ENCODE results near the gene LAMB1. TPM values are rescaled to one million over a fixed set of nuclear protein-coding genes. Genes with fewer than 3 reads are reported as not detected.

Gene LAMB1
- total RNA-seq, 1 experiment from 2014 or later: 169 TPM

GRCh38 chr7:107953265-107953923 lies 49.6 kb downstream of the LAMB1 start:
- intact Hi-C loops (cut with micrococcal nuclease; ENCODE audit: unreplicated experiment): no loop called here
- H3K27me3 ChIP-seq (replicated peaks; ENCODE audit: insufficient read depth, low read depth, low read length, poor library complexity): no peaks in the 10 kb centered on the region
- POLR2A ChIA-PET (ENCODE audit: low non-redundant PET): no interaction called here
- CTCF ChIA-PET: no interaction called here
- peaks cover 91% of the 10 kb centered on the region for H3K36me3 ChIP-seq (ENCODE audit: insufficient read depth, low read length, poor library complexity, severe bottlenecking)
- H3K4me3 ChIP-seq (ENCODE audit: low read depth, low read length, poor library complexity, severe bottlenecking): no peak overlapping the region
- TF ChIP-seq EZH2 (IDR thresholded peaks at IDR 0.05; ENCODE audit: borderline replicate concordance, low read depth, low read length, poor library complexity, severe bottlenecking): no peak
- no peak overlapping the region for H3K27ac ChIP-seq (ENCODE audit: low read depth, low read length, poor library complexity, severe bottlenecking)
- H3K4me1 ChIP-seq (ENCODE audit: insufficient read depth, low read length, poor library complexity, severe bottlenecking): peaks cover 9% of the 10 kb centered on the region
- H3K9me3 ChIP-seq (ENCODE audit: low read depth, low read length, poor library complexity, severe bottlenecking): no peaks in the 10 kb centered on the region
- no TSS peak for BruUV-seq (replicated peaks)
- DNase-seq (ENCODE audit: low spot score): no peak

GRCh38 chr7:107951896-107952295 lies 51.1 kb downstream of the LAMB1 start:
- CTCF ChIA-PET: no interaction called here
- intact Hi-C loops (cut with micrococcal nuclease; ENCODE audit: unreplicated experiment): no loop called here
- peaks cover 82% of the 10 kb centered on the region for H3K36me3 ChIP-seq (ENCODE audit: insufficient read depth, low read length, poor library complexity, severe bottlenecking)

GRCh38 chr7:107951172-107951787 lies 51.7 kb downstream of the LAMB1 start:
- Histone ChIP-seq H3K27ac (ENCODE audit: low read depth, low read length, poor library complexity, severe bottlenecking) (no peak overlapping the region), H3K27me3 (replicated peaks; ENCODE audit: insufficient read depth, low read depth, low read length, poor library complexity) (no peaks in the 10 kb centered on the region), H3K4me1 (ENCODE audit: insufficient read depth, low read length, poor library complexity, severe bottlenecking) (no peaks in the 10 kb centered on the region), H3K9me3 (ENCODE audit: low read depth, low read length, poor library complexity, severe bottlenecking) (no peaks in the 10 kb centered on the region), H3K36me3 (ENCODE audit: insufficient read depth, low read length, poor library complexity, severe bottlenecking) (peaks cover 82% of the 10 kb centered on the region), H3K4me3 (ENCODE audit: low read depth, low read length, poor library complexity, severe bottlenecking) (no peak overlapping the region)
- ChIA-PET CTCF (no interaction called here), POLR2A (ENCODE audit: low non-redundant PET) (no interaction called here)
- intact Hi-C loops (cut with micrococcal nuclease; ENCODE audit: unreplicated experiment): no loop called here
- TF ChIP-seq CTCF (conservative IDR thresholded peaks at IDR 0.05; ENCODE audit: low read depth, low read length): no peak
- no peak for TF ChIP-seq EZH2 (IDR thresholded peaks at IDR 0.05; ENCODE audit: borderline replicate concordance, low read depth, low read length, poor library complexity, severe bottlenecking)
- BruUV-seq (replicated peaks): no TSS peak
- no peak for DNase-seq (ENCODE audit: low spot score)

More at GRCh38 chr7:107951896-107952295, 51.1 kb downstream of the LAMB1 start:
- no TSS peak for BruUV-seq (replicated peaks)
- no peak overlapping the region for H3K27ac ChIP-seq (ENCODE audit: low read depth, low read length, poor library complexity, severe bottlenecking)
- H3K4me1 ChIP-seq (ENCODE audit: insufficient read depth, low read length, poor library complexity, severe bottlenecking): no peaks in the 10 kb centered on the region
- H3K27me3 ChIP-seq (replicated peaks; ENCODE audit: insufficient read depth, low read depth, low read length, poor library complexity): no peaks in the 10 kb centered on the region
- no peak for DNase-seq (ENCODE audit: low spot score)
- H3K4me3 ChIP-seq (ENCODE audit: low read depth, low read length, poor library complexity, severe bottlenecking): no peak overlapping the region
- no peaks in the 10 kb centered on the region for H3K9me3 ChIP-seq (ENCODE audit: low read depth, low read length, poor library complexity, severe bottlenecking)
- TF ChIP-seq EZH2 (IDR thresholded peaks at IDR 0.05; ENCODE audit: borderline replicate concordance, low read depth, low read length, poor library complexity, severe bottlenecking) (no peak), CTCF (conservative IDR thresholded peaks at IDR 0.05; ENCODE audit: low read depth, low read length) (no peak)
- POLR2A ChIA-PET (ENCODE audit: low non-redundant PET): no interaction called here
